HT1080 (cell line): ENCODE data around the gene OR2A42. TPM values are rescaled to one million over a fixed set of nuclear protein-coding genes. Genes with fewer than 3 reads are reported as not detected.
"Not testable (repeated sequence)": the region's sequence is repeated elsewhere in the genome, so short reads cannot be mapped to it uniquely, and the experiment has no call there.

Source experiments
- DNase-seq: peaks from one replicate; pipeline ENCODE4 v3.0.0-alpha.2; 2015; ENCODE audit warnings: low read depth
- total RNA-seq: library from RNA; depleted of rRNA; stranded (reverse); fragments of >200 nt; shearing (Covaris generic); gene quantifications from 2 replicates; pipeline ENCODE4 v1.2.3, GENCODE V29; 2014

The OR2A42 gene
- total RNA-seq, 1 experiment from 2014 or later = not detected

DNA sequence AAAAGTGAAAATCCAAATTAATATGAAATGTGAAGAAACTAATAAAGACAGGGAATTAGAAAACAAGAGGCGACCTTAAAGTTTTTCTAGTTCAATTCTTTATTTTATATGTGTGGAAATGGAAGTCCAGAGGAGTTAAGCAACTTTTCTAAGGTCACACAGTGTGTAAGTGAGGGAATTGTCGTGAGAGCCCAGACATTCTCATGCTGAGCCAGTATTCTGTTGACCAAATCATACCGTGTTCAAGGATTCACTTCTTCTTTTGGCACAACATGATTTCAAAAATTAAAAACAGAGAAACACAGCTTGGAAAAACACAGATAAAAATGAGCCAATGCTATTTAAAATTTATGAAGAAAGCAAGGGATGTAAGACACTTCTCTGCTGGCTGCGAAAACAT, 12.5 kb downstream of the OR2A42 start:
- not testable (repeated sequence) for DNase-seq

DNA sequence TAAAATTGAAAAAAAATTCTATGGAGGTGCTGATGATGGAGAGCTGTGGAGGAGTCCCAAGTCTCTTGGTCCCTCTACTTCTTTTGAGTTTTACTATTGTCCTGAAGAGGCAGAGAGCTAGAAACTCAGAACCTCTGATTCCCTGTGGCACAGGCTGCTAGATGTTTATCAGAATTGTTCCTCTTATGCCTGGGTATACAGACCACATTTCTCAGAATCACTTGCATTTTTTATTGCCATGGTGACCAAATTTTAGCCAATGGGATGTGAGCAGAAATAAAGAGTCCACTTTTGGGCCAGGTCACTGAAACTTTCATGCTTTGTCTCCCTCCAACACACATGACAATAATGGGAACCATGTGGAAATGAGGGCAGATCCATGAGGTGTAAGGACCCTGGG, 15.7 kb downstream of the OR2A42 start:
- not testable (repeated sequence) for DNase-seq

- not testable (repeated sequence) for DNase-seq
These were observed 18.9 kb downstream of the OR2A42 start for GRCh38 chr7:144220531-144220930.

- DNase-seq = not testable (repeated sequence)
These were observed 20.3 kb downstream of the OR2A42 start for GRCh38 chr7:144219149-144219548.

DNA sequence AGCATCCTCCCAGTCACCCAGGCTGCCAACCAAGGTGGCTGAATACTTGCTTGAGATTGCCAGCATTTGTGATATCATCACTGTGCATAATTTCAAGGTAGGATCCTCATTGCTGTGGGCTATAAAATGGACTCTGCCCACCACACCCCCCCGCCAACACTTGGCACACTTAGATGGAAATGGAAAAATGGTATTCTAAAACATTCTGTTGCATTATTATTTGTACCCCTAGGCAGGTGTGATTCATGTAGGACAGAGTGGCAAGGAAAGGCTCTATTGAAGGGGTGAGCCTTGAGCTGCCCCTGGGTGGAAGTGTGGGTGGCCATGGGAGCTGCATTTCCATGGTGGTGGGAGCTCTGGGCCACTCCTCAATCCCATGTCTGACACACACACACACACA, 20.8 kb downstream of the OR2A42 start:
- not testable (repeated sequence) for DNase-seq

DNA sequence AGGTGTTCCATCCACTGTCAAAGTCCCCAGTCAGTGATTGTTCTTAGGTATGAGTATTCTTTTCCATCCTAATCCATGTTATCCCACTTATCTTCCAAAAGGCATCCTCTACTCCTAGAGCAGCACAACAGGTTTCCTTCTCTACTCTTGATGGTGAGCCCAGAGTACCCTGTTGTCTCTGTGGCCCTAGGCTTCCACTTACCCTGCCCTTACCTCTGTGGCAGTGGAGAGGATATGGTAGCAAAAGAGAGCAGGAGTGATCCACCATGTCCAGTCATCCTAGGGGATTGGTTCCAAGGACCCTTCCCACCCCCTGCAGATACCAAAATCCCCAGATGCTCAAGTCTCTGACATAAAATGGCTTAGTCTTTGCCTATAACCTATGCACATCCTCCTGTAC, 22.2 kb downstream of the OR2A42 start:
- DNase-seq = not testable (repeated sequence)

GRCh38 chr7:144205306-144205705, 34.1 kb downstream of the OR2A42 start:
- DNase-seq = not testable (repeated sequence)

GRCh38 chr7:144203086-144203485, 36.3 kb downstream of the OR2A42 start:
- not testable (repeated sequence) for DNase-seq

DNA sequence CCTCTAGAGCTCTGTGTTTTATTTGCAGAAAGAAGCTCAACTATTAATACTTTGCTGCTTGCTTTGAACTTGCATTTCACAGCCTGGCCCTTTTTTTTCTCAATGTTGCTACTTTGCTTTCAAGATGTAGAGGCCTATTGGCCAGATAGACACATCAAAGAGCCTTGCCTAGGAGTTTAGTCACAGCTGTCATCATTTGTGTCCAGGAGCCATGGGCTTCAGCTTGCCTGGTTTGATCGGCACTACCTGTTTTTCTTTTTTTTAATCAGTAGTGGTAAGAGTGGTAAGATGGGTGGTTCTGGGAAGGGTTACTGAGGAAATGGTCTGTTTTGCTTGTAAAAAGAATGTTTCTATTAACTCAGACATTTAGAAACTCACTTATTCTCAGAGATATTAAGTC, 37.4 kb downstream of the OR2A42 start:
- not testable (repeated sequence) for DNase-seq

- DNase-seq = not testable (repeated sequence)
These were observed 40.5 kb downstream of the OR2A42 start for GRCh38 chr7:144198934-144199333.

- DNase-seq = not testable (repeated sequence)
These were observed 44.1 kb downstream of the OR2A42 start, which contains the start of gene ARHGEF35 for GRCh38 chr7:144195212-144195872. ARHGEF35 (minus strand) TSS chr7:144195833; CDS start chr7:144188383, 7,450 bp downstream.

DNA sequence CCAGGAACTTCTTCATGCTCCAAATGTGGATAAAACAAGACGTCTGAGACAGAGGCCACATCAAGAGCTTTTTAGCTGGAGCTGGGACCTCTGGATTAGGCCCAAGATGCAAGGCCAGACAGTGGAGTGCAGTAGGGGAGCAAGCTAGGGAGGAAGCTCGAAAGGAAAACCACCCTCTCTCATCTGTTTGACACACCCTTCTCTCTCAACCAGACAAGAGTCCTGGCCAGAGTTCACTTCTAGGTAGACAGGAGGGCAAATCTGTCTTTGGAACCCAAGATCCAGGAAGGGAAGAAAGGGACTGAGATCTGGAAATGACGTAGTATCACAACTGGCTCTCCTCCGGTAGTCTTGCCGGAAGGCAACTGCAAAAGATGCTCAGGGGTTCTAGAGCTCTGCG, 45.0 kb downstream of the OR2A42 start:
- DNase-seq = not testable (repeated sequence)

DNA sequence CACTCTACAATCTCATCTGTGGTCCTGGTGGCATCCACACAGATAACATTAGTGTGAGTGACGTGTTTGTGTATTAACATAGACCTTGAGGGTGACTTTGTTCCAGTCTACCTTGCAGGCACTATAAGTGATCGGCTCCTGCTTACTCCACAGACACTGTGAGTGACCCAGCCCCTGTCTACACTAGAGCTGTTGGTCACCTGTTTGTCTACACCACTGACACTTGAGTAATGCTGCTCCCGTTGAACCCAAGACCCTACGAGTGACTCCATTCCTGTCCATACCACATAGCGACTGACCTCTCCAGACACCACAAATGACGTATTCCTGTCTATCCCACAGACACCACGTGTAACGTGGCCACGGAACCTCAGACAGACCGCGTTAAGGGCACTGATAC, 45.6 kb downstream of the OR2A42 start:
- DNase-seq = not testable (repeated sequence)

- DNase-seq = not testable (repeated sequence)
These were observed 50.7 kb downstream of the OR2A42 start for GRCh38 chr7:144188578-144189171.

GRCh38 chr7:144187848-144188247, 51.6 kb downstream of the OR2A42 start:
- DNase-seq = not testable (repeated sequence)

DNA sequence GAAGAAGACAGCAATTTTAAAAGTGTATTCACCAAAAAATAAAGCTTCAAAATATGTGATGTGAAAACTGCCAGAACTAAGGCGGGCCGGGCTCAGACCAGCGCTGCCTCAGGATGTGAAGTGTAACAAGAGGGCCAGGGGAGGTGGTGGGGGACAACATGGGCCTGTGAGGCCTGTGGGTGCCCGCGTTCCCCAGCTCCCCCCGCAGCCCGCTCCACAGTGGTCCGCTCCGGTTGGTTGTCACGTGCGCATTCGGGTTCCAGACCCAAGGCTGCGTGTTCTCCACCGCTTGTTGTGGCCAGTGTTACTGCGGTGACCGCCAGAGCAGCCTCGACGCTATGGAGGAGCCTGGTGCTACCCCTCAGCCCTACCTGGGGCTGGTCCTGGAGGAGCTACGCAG, 56.2 kb downstream of the OR2A42 start, which contains the start of gene CTAGE4:
Gene CTAGE4, plus strand, starts transcription at position 301 of the 400 bp plus-strand sequence. Its CDS starts 38 bp downstream, at position 339.
- not testable (repeated sequence) for DNase-seq

- DNase-seq = not testable (repeated sequence)
These were observed 60.3 kb downstream of the OR2A42 start for GRCh38 chr7:144179165-144179479.

- not testable (repeated sequence) for DNase-seq
These were observed 60.8 kb downstream of the OR2A42 start for GRCh38 chr7:144178380-144179164.
